ENCODE measurements around the gene SLC16A14. TPM values are rescaled to one million over a fixed set of nuclear protein-coding genes. Genes with fewer than 3 reads are reported as not detected.

SLC16A14 gene
- total RNA-seq, 2 donors from 2014 or later = 0.78 to 0.99 TPM

- DNase-seq (no peak), ATAC-seq (no peak)
- TF ChIP-seq CTCF (IDR thresholded peaks at IDR 0.05) (no peak), POLR2A (IDR thresholded peaks at IDR 0.05) (no peak)
- H3K9me3 ChIP-seq = no peaks in the 10 kb centered on the region
- no peaks in the 10 kb centered on the region for H3K36me3 ChIP-seq (replicated peaks in 1 of 2; ENCODE audit: insufficient read depth in 1 of 2, low read depth in 2 of 2)
- no peak overlapping the region for H3K4me3 ChIP-seq
- no peaks in the 10 kb centered on the region for H3K27me3 ChIP-seq
- no peak overlapping the region for H3K27ac ChIP-seq
- no peaks in the 10 kb centered on the region for H3K4me1 ChIP-seq
- WGBS, 2 donors = 89 to 90% methylated on average over 6 of the region's 6 CpGs
- intact Hi-C loops (cut with DNase I) = no loop called here
These were observed 58.2 kb downstream of the SLC16A14 start for GRCh38 chr2:230010501-230010900.

DNA sequence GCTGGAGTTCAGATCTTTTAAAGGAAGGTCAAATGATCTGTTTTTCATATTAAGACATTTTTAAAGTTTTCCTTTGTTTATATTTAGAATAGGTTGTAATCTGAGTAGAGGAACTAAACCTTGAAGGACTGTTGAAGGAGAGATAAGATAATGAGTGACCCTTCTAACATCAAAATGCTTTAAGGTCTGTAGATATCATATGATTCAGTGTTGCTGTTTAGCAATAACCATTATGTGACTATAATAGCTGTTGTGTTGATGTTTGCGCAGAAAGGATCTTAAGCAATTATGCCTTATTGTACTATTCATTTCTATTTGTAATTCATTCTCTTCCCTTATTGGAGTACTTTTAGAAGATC lies 60.0 kb downstream of the SLC16A14 start:
- ATAC-seq = no peak
- intact Hi-C loops (cut with DNase I) = loop anchor here (10.0 kb wide), 2 partner anchors 156 to 606 kb away; no protein-coding TSS in a partner anchor

DNA sequence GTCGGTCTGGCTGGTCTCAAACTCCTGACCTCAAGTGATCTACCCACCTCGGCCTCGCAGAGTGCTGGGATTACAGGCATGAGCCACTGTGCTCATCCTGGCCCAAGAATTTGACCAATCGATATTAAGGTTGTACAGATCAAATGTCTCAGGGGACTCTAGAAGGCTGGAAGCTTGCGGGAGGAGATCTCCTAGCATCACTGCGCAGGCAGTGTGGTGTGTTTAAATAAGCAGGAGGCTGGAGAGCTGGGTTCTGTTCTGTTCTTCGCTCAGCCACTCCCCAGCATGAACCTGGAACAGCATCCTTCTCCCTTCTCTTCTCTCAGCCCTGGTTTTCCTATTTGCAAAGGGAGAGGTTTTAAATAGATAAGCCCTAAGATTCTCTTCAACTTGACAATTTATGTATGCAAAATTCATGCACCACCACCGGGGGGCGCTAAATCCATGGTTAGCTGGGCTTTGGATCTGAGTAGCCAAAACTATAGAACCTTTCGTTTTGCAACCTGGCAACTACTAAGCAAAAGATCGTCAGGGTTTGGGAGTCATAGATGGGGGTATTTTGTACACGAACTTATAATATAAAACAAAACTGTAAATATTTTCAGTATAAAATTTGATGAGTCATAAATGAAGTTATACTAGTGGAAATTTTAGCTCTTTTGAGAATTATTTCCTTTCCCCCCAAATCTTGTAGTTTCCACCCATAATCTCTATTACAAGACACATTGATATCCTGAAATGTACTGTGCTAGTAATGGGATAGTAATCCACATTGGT lies 60.6 kb downstream of the SLC16A14 start:
- no peaks in the 10 kb centered on the region for H3K9me3 ChIP-seq
- H3K4me3 ChIP-seq = no peak overlapping the region
- 43 to 47% methylated on average over 12 of the region's 12 CpGs for WGBS, 2 donors
- H3K36me3 ChIP-seq (replicated peaks in 1 of 2; ENCODE audit: insufficient read depth in 1 of 2, low read depth in 2 of 2) = no peaks in the 10 kb centered on the region
- H3K4me1 ChIP-seq = no peaks in the 10 kb centered on the region
- no peak for TF ChIP-seq POLR2A (IDR thresholded peaks at IDR 0.05)
- peak; percentile 50 to 78 (median 72) for TF ChIP-seq CTCF (IDR thresholded peaks at IDR 0.05)
- ATAC-seq (no peak), DNase-seq (peak; percentile 68 to 79 (median 71))
- no peak overlapping the region for H3K27ac ChIP-seq
- intact Hi-C loops (cut with DNase I) = loop anchor here (10.0 kb wide), 2 partner anchors 157 to 607 kb away; no protein-coding TSS in a partner anchor
- H3K27me3 ChIP-seq = no peaks in the 10 kb centered on the region

More for the DNA sequence above, 60.0 kb downstream of the SLC16A14 start:
- no peaks in the 10 kb centered on the region for H3K4me1 ChIP-seq
- no peak overlapping the region for H3K27ac ChIP-seq
- TF ChIP-seq POLR2A (IDR thresholded peaks at IDR 0.05) = no peak
- no peak for TF ChIP-seq CTCF (IDR thresholded peaks at IDR 0.05)
- H3K9me3 ChIP-seq = no peaks in the 10 kb centered on the region
- 95 to 100% methylated on average over 1 of the region's 1 CpG for WGBS, 2 donors
- no peaks in the 10 kb centered on the region for H3K36me3 ChIP-seq (replicated peaks in 1 of 2; ENCODE audit: insufficient read depth in 1 of 2, low read depth in 2 of 2)
- no peak overlapping the region for H3K4me3 ChIP-seq
- no peak for DNase-seq
- H3K27me3 ChIP-seq = no peaks in the 10 kb centered on the region

DNA sequence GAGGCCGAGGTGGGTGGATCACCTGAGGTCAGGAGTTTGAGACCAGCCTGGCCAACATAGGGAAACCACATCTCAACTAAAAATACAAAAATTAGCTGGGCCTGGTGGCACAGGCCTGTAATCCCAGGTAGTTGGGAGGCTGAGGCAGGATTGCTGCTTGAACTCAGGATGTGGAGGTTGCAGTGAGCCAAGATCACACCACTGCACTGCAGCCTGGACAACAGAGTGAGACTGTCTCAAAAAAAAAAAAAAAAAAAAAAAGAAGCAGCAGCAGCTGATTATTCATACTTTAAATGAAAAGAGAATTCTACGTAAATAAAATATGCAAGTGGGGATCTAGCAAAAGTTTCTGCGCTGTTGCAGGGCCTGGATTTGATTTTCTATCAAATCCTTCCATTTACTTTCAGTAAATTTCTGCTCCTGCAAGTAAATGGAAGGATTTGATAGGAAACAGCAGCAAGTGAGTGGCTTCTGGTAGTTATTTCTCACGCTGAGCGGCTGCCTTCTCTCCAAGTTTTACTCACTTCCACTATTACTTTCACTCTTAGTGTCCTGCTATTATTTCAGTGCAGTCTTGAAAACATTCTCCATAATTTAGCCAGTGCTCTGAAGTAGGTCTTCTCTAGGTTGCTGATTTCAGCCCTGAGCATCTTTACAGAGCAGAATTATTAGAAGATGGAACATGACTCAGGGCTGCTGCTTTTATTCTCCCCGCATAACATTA lies 68.4 kb downstream of the SLC16A14 start:
- no peak overlapping the region for H3K27ac ChIP-seq
- H3K4me3 ChIP-seq = no peak overlapping the region
- no peaks in the 10 kb centered on the region for H3K27me3 ChIP-seq
- TF ChIP-seq CTCF (IDR thresholded peaks at IDR 0.05) (no peak), POLR2A (IDR thresholded peaks at IDR 0.05) (no peak)
- no peaks in the 10 kb centered on the region for H3K36me3 ChIP-seq (replicated peaks in 1 of 2; ENCODE audit: insufficient read depth in 1 of 2, low read depth in 2 of 2)
- intact Hi-C loops (cut with DNase I) = loop anchor here (10.0 kb wide), 2 partner anchors 165 to 615 kb away; no protein-coding TSS in a partner anchor
- no peak for ATAC-seq
- no peaks in the 10 kb centered on the region for H3K4me1 ChIP-seq
- H3K9me3 ChIP-seq = no peaks in the 10 kb centered on the region
- no peak for DNase-seq
- WGBS, 2 donors = 82 to 92% methylated on average over 6 of the region's 6 CpGs
